SU-DHL-6 (cell line): ENCODE results near the gene LTF.

ENCODE experiments used
- CTCF ChIP-seq: fragments of 200-600 bp; sonication (generic); IDR thresholded peaks from one replicate; pipeline ENCODE4 v1.5.1; 2017; ENCODE audit warnings: antibody characterized with exemption, mild to moderate bottlenecking, low read length, moderate library complexity; ENCODE audit not compliant: insufficient read depth, poor library complexity, severe bottlenecking
- EZH2phosphoT487 ChIP-seq: fragments of 200-600 bp; sonication (generic), shearing (Covaris generic); conservative IDR thresholded peaks from 2 replicates; pipeline ENCODE4 v1.6.1; 2018; ENCODE audit warnings: mild to moderate bottlenecking, antibody characterized with exemption, low read length, moderate library complexity, mixed read lengths

GRCh38 chr3:46464326-46465195 lies at the start of gene LTF:
- no peak for TF ChIP-seq CTCF
- TF ChIP-seq EZH2phosphoT487: no peak
